ENCODE data around the gene PTPA. TPM values are rescaled to one million over a fixed set of nuclear protein-coding genes. Genes with fewer than 3 reads are reported as not detected.

Gene PTPA
- total and polyA plus RNA-seq, 9 donors: 106 to 141 (median 122) TPM

DNA sequence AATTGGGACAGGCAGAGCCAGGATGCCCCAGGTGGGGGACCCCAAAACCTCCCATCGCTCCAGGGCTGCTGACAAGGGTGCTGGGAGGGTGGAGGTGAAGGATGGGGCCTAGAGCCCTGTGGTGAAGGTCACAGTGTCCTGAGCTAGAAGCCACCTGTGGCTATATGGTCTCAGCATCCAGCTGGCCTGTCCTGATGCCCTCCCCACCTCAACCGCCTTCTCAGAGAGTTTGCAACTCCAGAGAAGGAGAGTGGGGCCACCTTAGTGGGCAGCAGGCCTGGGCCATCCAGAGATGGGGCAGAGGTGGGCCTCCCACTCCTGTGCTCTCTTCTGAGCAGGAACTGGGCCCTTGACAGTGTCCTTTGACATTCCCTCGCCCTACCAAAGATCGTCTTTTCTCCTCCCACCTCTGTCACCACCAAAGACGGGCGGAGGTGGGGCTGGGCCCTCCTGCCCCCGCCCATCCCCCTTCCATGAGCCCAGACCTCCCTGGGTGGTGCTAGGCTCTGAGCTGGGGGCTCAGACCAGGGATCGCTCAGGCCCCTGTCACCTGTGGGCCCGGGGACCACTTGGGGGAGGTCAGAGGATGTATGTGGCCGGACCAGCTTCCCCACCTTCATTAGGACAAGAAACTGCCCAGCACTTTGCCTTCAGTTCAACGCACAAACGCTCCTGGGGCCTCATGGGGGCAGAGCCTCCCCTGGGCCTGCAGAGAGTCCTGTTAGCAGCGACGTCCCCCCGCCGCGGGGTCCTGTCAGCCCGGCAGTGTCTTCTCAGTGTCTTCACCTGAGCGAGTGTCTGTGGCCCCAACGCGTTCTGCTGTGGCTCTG, 40.3 kb upstream of the PTPA start:
- Histone ChIP-seq H3K27ac (ENCODE audit: low read length) (no peak overlapping the region), H3K36me3 (ENCODE audit: control insufficient read depth, insufficient read depth, low read length) (peaks cover 53% of the 10 kb centered on the region), H3K4me1 (ENCODE audit: control insufficient read depth, insufficient read depth, low read length) (peaks cover 18% of the 10 kb centered on the region), H3K27me3 (ENCODE audit: control insufficient read depth, insufficient read depth, low read length) (no peaks in the 10 kb centered on the region), H3K4me3 (ENCODE audit: low read length) (no peak overlapping the region), H3K9me3 (replicated peaks; ENCODE audit: control insufficient read depth, low read depth, low read length) (no peaks in the 10 kb centered on the region)
- 50% methylated on average over 16 of the region's 21 CpGs for WGBS (ENCODE audit: insufficient coverage)
- DNase-seq: no peak

DNA sequence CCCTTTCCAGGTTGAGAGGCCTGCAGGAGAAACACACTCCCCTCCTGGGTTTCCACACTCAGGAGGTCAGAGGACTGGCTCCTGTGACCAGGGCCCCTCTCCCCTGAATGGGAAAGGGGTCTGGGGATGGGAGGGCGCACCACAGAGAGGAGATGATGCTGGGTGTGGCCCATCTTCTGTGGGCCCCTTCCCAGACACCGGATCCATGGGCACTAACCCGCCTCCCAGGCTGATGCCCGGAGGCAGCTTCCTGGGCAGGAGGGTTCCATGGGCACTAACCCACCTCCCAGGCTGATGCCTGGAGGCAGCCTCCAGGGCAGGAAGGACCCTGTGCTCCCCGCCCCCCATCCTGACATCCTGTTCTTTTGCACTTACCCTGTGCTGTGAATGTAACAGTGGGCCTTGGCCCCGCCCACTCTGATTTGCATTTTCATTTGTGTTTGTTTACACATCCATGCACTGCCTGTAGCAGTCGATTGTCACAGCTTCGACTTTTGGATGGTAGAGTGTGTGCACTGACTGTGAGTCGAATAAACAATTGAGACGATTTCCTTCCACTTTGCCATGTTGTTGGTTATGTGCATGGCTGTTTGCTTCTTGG, 39.6 kb upstream of the PTPA start:
- no peaks in the 10 kb centered on the region for H3K27me3 ChIP-seq (ENCODE audit: control insufficient read depth, insufficient read depth, low read length)
- H3K9me3 ChIP-seq (replicated peaks; ENCODE audit: control insufficient read depth, low read depth, low read length): no peaks in the 10 kb centered on the region
- DNase-seq: no peak
- H3K27ac ChIP-seq (ENCODE audit: low read length): no peak overlapping the region
- 53% methylated on average over 5 of the region's 10 CpGs for WGBS (ENCODE audit: insufficient coverage)
- peaks cover 18% of the 10 kb centered on the region for H3K4me1 ChIP-seq (ENCODE audit: control insufficient read depth, insufficient read depth, low read length)
- no peak overlapping the region for H3K4me3 ChIP-seq (ENCODE audit: low read length)
- peaks cover 50% of the 10 kb centered on the region for H3K36me3 ChIP-seq (ENCODE audit: control insufficient read depth, insufficient read depth, low read length)

DNA sequence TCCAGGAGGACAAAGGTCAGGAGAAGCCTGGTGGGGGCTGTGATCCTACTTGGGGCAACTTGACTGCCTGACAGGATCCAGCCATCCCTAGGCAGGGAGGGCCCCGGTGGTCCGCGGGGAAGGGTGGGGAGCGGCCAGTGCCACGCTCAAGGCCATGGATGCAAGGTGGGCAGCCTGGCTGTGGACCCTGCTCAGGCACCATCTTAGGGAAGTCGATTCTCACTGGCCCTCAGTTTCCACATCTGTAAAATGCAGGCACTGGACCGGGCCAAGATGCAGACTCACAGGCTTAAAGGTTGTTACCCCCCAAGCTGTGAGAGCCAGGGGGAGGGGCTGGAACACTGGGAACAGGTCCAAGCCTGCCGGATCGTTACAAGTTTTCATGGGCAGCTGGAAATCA, 39.0 kb upstream of the PTPA start:
- Histone ChIP-seq H3K27ac (ENCODE audit: low read length) (no peak overlapping the region), H3K4me1 (ENCODE audit: control insufficient read depth, insufficient read depth, low read length) (peaks cover 18% of the 10 kb centered on the region), H3K9me3 (replicated peaks; ENCODE audit: control insufficient read depth, low read depth, low read length) (no peaks in the 10 kb centered on the region), H3K4me3 (ENCODE audit: low read length) (no peak overlapping the region), H3K27me3 (ENCODE audit: control insufficient read depth, insufficient read depth, low read length) (no peaks in the 10 kb centered on the region), H3K36me3 (ENCODE audit: control insufficient read depth, insufficient read depth, low read length) (peaks cover 48% of the 10 kb centered on the region)
- 63% methylated on average over 6 of the region's 9 CpGs for WGBS (ENCODE audit: insufficient coverage)
- no peak for DNase-seq

DNA sequence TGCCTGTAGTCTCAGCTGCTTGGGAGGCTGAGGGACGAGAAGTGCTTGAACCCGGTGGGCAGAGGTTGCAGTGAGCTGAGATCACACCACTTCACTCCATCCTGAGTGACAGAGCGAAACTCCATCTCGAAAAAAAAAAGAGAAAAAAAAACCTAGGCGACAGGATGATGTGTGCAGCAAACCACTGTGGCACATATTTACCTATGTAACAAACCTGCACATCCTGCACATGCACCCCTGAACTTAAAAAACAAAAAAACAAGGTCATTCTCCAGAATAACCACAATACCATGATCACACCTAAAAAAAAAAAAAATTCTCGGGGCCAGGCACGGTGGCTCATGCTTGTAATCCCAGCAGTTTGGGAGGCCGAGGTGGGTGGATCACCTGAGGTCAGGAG, 37.8 kb upstream of the PTPA start:
- H3K4me3 ChIP-seq (ENCODE audit: low read length): no peak overlapping the region
- peaks cover 35% of the 10 kb centered on the region for H3K36me3 ChIP-seq (ENCODE audit: control insufficient read depth, insufficient read depth, low read length)
- peaks cover 18% of the 10 kb centered on the region for H3K4me1 ChIP-seq (ENCODE audit: control insufficient read depth, insufficient read depth, low read length)
- 93% methylated on average over 3 of the region's 8 CpGs for WGBS (ENCODE audit: insufficient coverage)
- no peak for DNase-seq
- H3K27me3 ChIP-seq (ENCODE audit: control insufficient read depth, insufficient read depth, low read length): no peaks in the 10 kb centered on the region
- no peaks in the 10 kb centered on the region for H3K9me3 ChIP-seq (replicated peaks; ENCODE audit: control insufficient read depth, low read depth, low read length)
- no peak overlapping the region for H3K27ac ChIP-seq (ENCODE audit: low read length)

DNA sequence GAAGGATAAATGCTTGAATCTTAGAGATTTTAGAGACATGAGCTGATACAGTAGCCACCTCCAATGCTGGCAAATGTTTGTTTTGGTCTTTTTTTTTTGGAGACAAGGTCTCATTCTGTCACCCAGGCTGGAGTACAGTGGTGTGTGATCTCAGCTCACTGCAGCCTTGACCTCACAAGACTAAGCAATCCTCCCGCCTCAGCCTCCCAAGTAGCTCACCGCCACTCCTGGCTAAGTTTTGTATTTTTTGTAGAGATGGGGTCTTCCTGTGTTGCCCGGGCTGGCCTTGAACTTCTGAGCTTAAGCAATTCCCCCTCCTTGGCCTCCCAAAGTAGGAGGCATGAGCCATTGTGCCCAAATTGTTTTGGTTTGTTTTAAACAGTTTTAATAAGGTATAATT, 37.1 kb upstream of the PTPA start:
- Histone ChIP-seq H3K27me3 (ENCODE audit: control insufficient read depth, insufficient read depth, low read length) (no peaks in the 10 kb centered on the region), H3K27ac (ENCODE audit: low read length) (no peak overlapping the region), H3K4me1 (ENCODE audit: control insufficient read depth, insufficient read depth, low read length) (peaks cover 11% of the 10 kb centered on the region), H3K36me3 (ENCODE audit: control insufficient read depth, insufficient read depth, low read length) (peaks cover 28% of the 10 kb centered on the region), H3K4me3 (ENCODE audit: low read length) (no peak overlapping the region), H3K9me3 (replicated peaks; ENCODE audit: control insufficient read depth, low read depth, low read length) (no peaks in the 10 kb centered on the region)
- no CpG with 5 or more reads among the region's 3 CpGs for WGBS (ENCODE audit: insufficient coverage)
- DNase-seq: no peak

DNA sequence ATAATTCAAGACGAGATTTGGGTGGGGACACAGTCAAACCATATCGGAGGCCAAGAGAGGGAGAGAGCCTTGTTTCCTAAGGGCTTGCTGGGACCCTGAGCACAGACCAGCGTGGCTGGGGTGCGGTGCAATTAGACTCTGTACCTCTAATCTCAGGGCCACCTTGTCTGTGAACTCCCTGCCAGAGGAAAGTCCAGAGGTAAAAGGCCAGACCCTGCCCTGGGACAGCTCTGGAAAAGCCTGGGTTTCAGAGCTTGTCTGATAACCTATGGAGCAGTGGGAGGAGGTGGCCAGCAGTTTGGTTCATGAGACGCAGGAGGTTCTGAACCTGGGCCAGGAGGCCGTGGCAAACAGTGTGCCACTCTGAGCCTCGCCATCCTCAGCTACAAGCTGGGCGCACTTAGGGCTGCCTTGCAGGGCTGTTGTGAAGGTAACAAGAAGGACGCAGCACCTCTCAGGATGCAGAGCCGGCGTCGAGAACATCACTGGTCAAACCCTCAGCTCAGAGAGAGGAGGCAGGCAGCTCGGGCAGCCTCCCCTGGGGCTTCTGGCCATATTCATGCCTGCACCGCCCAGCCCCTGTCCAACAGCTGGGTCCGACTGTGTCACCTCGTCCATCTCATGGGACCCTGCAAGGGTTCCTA, 35.1 kb upstream of the PTPA start:
- Histone ChIP-seq H3K27me3 (ENCODE audit: control insufficient read depth, insufficient read depth, low read length) (no peaks in the 10 kb centered on the region), H3K9me3 (replicated peaks; ENCODE audit: control insufficient read depth, low read depth, low read length) (no peaks in the 10 kb centered on the region), H3K4me1 (ENCODE audit: control insufficient read depth, insufficient read depth, low read length) (peaks cover 5% of the 10 kb centered on the region), H3K36me3 (ENCODE audit: control insufficient read depth, insufficient read depth, low read length) (peaks cover 9% of the 10 kb centered on the region), H3K27ac (ENCODE audit: low read length) (no peak overlapping the region), H3K4me3 (ENCODE audit: low read length) (no peak overlapping the region)
- DNase-seq: no peak
- 79% methylated on average over 15 of the region's 16 CpGs for WGBS (ENCODE audit: insufficient coverage)

DNA sequence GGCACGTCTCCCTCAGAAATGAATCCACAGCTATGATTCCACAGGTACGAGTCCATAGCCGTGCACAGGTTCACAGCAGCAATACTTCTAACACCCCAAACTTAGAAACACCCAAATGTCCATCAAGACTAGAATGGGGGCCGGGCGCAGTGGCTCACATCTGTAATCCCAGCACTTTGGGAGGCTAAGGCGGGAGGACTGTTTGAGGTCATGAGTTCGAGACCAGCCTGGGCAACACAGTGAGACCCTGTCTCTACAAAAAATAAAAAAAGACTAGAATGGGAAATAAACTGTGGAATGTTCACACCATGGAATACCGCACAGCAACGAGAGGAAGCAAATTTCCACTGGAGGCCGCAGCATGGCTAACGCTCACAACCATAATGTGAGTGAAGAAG, 34.6 kb upstream of the PTPA start:
- H3K27ac ChIP-seq (ENCODE audit: low read length): no peak overlapping the region
- no peak overlapping the region for H3K4me3 ChIP-seq (ENCODE audit: low read length)
- WGBS (ENCODE audit: insufficient coverage): 83% methylated on average over 7 of the region's 11 CpGs
- no peak for DNase-seq
- peaks cover 10% of the 10 kb centered on the region for H3K4me1 ChIP-seq (ENCODE audit: control insufficient read depth, insufficient read depth, low read length)
- peaks cover 5% of the 10 kb centered on the region for H3K36me3 ChIP-seq (ENCODE audit: control insufficient read depth, insufficient read depth, low read length)
- H3K9me3 ChIP-seq (replicated peaks; ENCODE audit: control insufficient read depth, low read depth, low read length): no peaks in the 10 kb centered on the region
- no peaks in the 10 kb centered on the region for H3K27me3 ChIP-seq (ENCODE audit: control insufficient read depth, insufficient read depth, low read length)

DNA sequence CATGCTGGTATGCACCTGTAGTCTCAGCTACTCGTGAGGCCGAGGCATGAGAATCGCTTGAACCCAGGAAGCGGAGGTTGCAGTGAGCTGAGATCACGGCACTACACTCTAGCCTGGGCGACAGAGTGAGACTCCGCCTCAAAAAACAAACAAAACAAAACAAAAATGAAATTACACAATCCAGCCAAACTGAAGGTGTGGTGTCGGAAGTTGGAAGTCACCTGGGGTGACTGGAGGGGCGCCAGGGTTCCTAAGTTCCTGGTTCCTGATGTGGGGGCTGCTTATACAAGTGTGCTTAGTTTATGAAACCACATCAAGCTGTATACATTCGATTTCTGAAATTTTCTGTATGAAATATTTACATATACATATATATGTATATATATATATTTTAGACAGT, 34.0 kb upstream of the PTPA start:
- WGBS (ENCODE audit: insufficient coverage): 92% methylated on average over 4 of the region's 10 CpGs
- H3K9me3 ChIP-seq (replicated peaks; ENCODE audit: control insufficient read depth, low read depth, low read length): no peaks in the 10 kb centered on the region
- no peaks in the 10 kb centered on the region for H3K27me3 ChIP-seq (ENCODE audit: control insufficient read depth, insufficient read depth, low read length)
- peaks cover 16% of the 10 kb centered on the region for H3K4me1 ChIP-seq (ENCODE audit: control insufficient read depth, insufficient read depth, low read length)
- H3K27ac ChIP-seq (ENCODE audit: low read length): no peak overlapping the region
- H3K4me3 ChIP-seq (ENCODE audit: low read length): no peak overlapping the region
- H3K36me3 ChIP-seq (ENCODE audit: control insufficient read depth, insufficient read depth, low read length): no peaks in the 10 kb centered on the region
- DNase-seq: no peak

DNA sequence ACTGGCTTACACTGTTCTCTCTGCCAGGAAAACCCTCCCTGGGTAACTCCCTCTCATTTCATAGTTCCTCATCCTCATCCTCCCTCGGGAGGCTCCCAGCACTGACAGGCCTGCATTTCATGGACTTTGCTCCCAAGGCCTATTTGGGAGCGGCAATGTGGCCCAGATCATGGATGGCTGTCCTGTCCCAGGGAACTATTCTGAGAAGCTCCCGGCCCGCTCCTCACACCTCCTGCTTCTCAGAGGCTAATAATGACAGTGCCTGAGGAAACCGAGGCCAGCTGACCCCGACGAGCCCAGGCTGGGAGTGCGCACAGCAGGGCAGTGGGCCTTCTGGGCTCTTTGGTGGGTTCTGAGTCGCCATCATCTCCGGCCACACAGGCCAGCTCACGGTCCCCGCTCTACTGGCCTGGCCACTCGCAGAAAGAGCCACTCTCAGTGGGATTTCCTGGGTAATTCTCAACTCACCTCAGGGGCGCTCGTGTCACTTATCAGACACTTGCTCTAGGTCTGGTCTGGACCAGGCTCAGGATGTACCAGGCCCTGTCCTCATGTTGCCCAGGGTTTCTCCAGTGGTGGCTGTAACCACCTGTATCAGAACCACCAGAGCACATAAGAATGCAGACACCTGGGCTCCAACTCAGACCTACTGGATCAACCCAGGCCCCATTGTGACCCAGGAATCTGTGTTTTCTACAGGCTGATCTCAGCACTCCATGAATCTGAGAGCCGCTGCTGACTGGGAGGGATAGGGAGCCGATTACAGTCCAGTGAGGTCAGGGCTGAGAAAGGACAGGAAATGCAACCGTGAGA, 32.3 kb upstream of the PTPA start:
- DNase-seq: no peak
- 80% methylated on average over 18 of the region's 18 CpGs for WGBS (ENCODE audit: insufficient coverage)
- H3K4me1 ChIP-seq (ENCODE audit: control insufficient read depth, insufficient read depth, low read length): peaks cover 20% of the 10 kb centered on the region
- no peaks in the 10 kb centered on the region for H3K9me3 ChIP-seq (replicated peaks; ENCODE audit: control insufficient read depth, low read depth, low read length)
- H3K27me3 ChIP-seq (ENCODE audit: control insufficient read depth, insufficient read depth, low read length): no peaks in the 10 kb centered on the region
- H3K27ac ChIP-seq (ENCODE audit: low read length): no peak overlapping the region
- no peak overlapping the region for H3K4me3 ChIP-seq (ENCODE audit: low read length)
- H3K36me3 ChIP-seq (ENCODE audit: control insufficient read depth, insufficient read depth, low read length): peaks cover 7% of the 10 kb centered on the region

DNA sequence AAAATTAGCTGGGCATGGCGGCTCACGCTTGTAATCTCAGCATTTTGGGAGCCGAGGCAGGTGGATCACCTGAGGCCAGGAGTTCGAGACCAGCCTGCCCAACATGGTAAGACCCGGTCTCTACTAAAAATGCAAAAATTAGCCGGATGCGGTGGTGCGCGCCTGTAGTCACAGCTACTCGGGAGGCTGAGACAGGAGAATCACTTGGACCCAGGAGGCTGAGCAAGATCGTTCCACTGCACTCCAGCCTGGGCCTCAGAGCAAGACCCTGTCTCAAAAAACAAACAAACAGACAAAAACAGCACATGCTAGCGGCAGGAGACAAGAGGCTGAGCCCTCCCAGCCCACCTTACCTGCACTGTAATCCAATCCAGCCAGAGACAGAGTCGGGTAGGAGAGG, 31.4 kb upstream of the PTPA start:
- Histone ChIP-seq H3K9me3 (replicated peaks; ENCODE audit: control insufficient read depth, low read depth, low read length) (no peaks in the 10 kb centered on the region), H3K4me3 (ENCODE audit: low read length) (no peak overlapping the region), H3K36me3 (ENCODE audit: control insufficient read depth, insufficient read depth, low read length) (peaks cover 11% of the 10 kb centered on the region), H3K27me3 (ENCODE audit: control insufficient read depth, insufficient read depth, low read length) (no peaks in the 10 kb centered on the region), H3K27ac (ENCODE audit: low read length) (no peak overlapping the region), H3K4me1 (ENCODE audit: control insufficient read depth, insufficient read depth, low read length) (peaks cover 20% of the 10 kb centered on the region)
- DNase-seq: no peak
- 83% methylated on average over 12 of the region's 13 CpGs for WGBS (ENCODE audit: insufficient coverage)
